Liver (tissue), 9 donors: Measurements from ENCODE around the gene PELI3. TPM values are rescaled to one million over a fixed set of nuclear protein-coding genes. Genes with fewer than 3 reads are reported as not detected.

ENCODE experiments used
- DNase-seq: peaks from one replicate; pipeline ENCODE4 v3.0.0-alpha.2; 2017; ENCODE audit warnings: low spot score
- H3K27ac ChIP-seq, 2 donors: one replicate each; pipeline ENCODE4 v1.7.0; 2013; ENCODE audit warnings: inconsistent platforms in 2 of 2, low read length in 2 of 2, control low read depth in 1 of 2, low read depth in 1 of 2, mild to moderate bottlenecking in 1 of 2
- H3K27me3 ChIP-seq, 4 donors: one replicate each; pipeline versions ENCODE4 v1.6.1 to v1.7.0; 2013; ENCODE audit warnings: low read length in 3 of 4, inconsistent platforms in 1 of 4, mild to moderate bottlenecking in 1 of 4, moderate library complexity in 1 of 4; ENCODE audit not compliant: control insufficient read depth in 4 of 4, insufficient read depth in 4 of 4
- H3K36me3 ChIP-seq, 4 donors: one replicate each; pipeline versions ENCODE4 v1.6.1 to v1.7.0; 2013; ENCODE audit warnings: low read length in 3 of 4, mild to moderate bottlenecking in 3 of 4, low read depth in 1 of 4, moderate library complexity in 1 of 4; ENCODE audit not compliant: control insufficient read depth in 4 of 4, insufficient read depth in 3 of 4
- H3K4me1 ChIP-seq, 4 donors: one replicate each; pipeline versions ENCODE4 v1.6.1 to v1.7.0; 2013; ENCODE audit warnings: low read length in 3 of 4, mild to moderate bottlenecking in 3 of 4, moderate library complexity in 1 of 4; ENCODE audit not compliant: control insufficient read depth in 4 of 4, insufficient read depth in 4 of 4
- H3K4me3 ChIP-seq, 3 donors: one replicate each; pipeline versions ENCODE4 v1.6.1 to v1.7.0; 2013; ENCODE audit warnings: low read length in 3 of 3, control low read depth in 1 of 3, low read depth in 1 of 3, mild to moderate bottlenecking in 1 of 3
- H3K9ac ChIP-seq, 2 donors: one replicate each; pipeline ENCODE4 v1.7.0; 2013; ENCODE audit warnings: low read length in 2 of 2, mild to moderate bottlenecking in 2 of 2, moderate library complexity in 2 of 2, control low read depth in 1 of 2, low read depth in 1 of 2
- H3K9me3 ChIP-seq, 4 donors: one replicate each; pipeline versions ENCODE4 v1.6.1 to v1.7.0; 2013; ENCODE audit warnings: low read length in 3 of 4; ENCODE audit not compliant: control insufficient read depth in 4 of 4
- FOXA1 ChIP-seq: IDR thresholded peaks from 2 replicates; pipeline ENCODE4 v1.6.1; 2016; ENCODE audit warnings: antibody characterized with exemption
- FOXA2 ChIP-seq: IDR thresholded peaks from 2 replicates; pipeline ENCODE4 v1.6.1; 2016; ENCODE audit warnings: antibody characterized with exemption
- GABPA ChIP-seq, 2 donors: IDR thresholded peaks in 1 of 2; conservative IDR thresholded peaks in 1 of 2; 2 replicates each; pipeline ENCODE4 v1.6.1; 2016; ENCODE audit warnings: antibody characterized with exemption in 2 of 2, mild to moderate bottlenecking in 1 of 2, moderate library complexity in 1 of 2
- HNF4A ChIP-seq, 2 donors: conservative IDR thresholded peaks; 2 replicates each; pipeline ENCODE4 v1.6.1; 2016; ENCODE audit warnings: antibody characterized with exemption in 2 of 2, mild to moderate bottlenecking in 2 of 2
- HNF4G ChIP-seq: IDR thresholded peaks from 2 replicates; pipeline ENCODE4 v1.6.1; 2016; ENCODE audit warnings: antibody characterized with exemption
- JUND ChIP-seq, 2 donors: IDR thresholded peaks; 2 replicates each; pipeline ENCODE4 v1.6.1; 2016; ENCODE audit warnings: antibody characterized with exemption in 2 of 2
- NR2F2 ChIP-seq: IDR thresholded peaks from 2 replicates; pipeline ENCODE4 v1.6.1; 2016; ENCODE audit warnings: antibody characterized with exemption
- RAD21 ChIP-seq, 2 donors: IDR thresholded peaks; 2 replicates each; pipeline ENCODE4 v1.6.1; 2016; ENCODE audit warnings: antibody characterized with exemption in 2 of 2, mild to moderate bottlenecking in 2 of 2
- RXRA ChIP-seq, 2 donors: IDR thresholded peaks; 2 replicates each; pipeline ENCODE4 v1.6.1; 2017 to 2018; ENCODE audit warnings: antibody characterized with exemption in 2 of 2, mild to moderate bottlenecking in 1 of 2
- SP1 ChIP-seq: IDR thresholded peaks from 2 replicates; pipeline ENCODE4 v1.6.1; 2018; ENCODE audit warnings: antibody characterized with exemption, mild to moderate bottlenecking
- TAF1 ChIP-seq: conservative IDR thresholded peaks from 2 replicates; pipeline ENCODE4 v1.6.1; 2016; ENCODE audit warnings: antibody characterized with exemption, mild to moderate bottlenecking
- YY1 ChIP-seq: IDR thresholded peaks from 2 replicates; pipeline ENCODE4 v1.6.1; 2016; ENCODE audit warnings: antibody characterized with exemption, mild to moderate bottlenecking
- WGBS: extraction: QIAGEN DNeasy Blood & Tissue Kit; methylation state at CpG from one replicate; pipeline ENCODE4 v1.1.7; 2013; 5-methylcytosine and 5-hydroxymethylcytosine counted together
- polyA plus RNA-seq, 2 donors: library from polyadenylated mRNA; stranded (reverse) in 1 of 2; unstranded in 1 of 2; fragments of 200-250 nt in 1 of 2; fragments of >200 nt in 1 of 2; fragmentation: Nextera tagmentation in 1 of 2; extraction: Ambion mirVana in 1 of 2; gene quantifications; one replicate each; pipeline versions ENCODE4 v1.2.1 to v1.2.3, GENCODE V29; 2013 to 2015
- total RNA-seq, 2 donors: library from RNA; depleted of rRNA; stranded (reverse); fragments of >200 nt; gene quantifications; one replicate each; pipeline ENCODE4 v1.2.3, GENCODE V29; 2014
- TF ChIP-seq, protein P1 (sequence below): IDR thresholded peaks from 2 replicates; pipeline ENCODE4 v1.6.1; 2016; ENCODE audit warnings: antibody characterized with exemption, mild to moderate bottlenecking
- TF ChIP-seq, protein P2 (sequence below): IDR thresholded peaks from 2 replicates; pipeline ENCODE4 v1.6.1; 2016; ENCODE audit warnings: antibody characterized with exemption
- TF ChIP-seq, protein P3 (sequence below): IDR thresholded peaks from 2 replicates; pipeline ENCODE4 v1.6.1; 2016; ENCODE audit warnings: antibody characterized with exemption
- TF ChIP-seq, protein P4 (sequence below): IDR thresholded peaks from 2 replicates; pipeline ENCODE4 v1.6.1; 2016; ENCODE audit warnings: antibody characterized with exemption
- donor health status: healthy.
- donor health status: healthy.
- donor health status: healthy.
- donor health status: healthy.
- donor health status: healthy.

The PELI3 gene
- total and polyA plus RNA-seq, 4 donors = 1.7 to 5.4 (median 2.1) TPM

DNA sequence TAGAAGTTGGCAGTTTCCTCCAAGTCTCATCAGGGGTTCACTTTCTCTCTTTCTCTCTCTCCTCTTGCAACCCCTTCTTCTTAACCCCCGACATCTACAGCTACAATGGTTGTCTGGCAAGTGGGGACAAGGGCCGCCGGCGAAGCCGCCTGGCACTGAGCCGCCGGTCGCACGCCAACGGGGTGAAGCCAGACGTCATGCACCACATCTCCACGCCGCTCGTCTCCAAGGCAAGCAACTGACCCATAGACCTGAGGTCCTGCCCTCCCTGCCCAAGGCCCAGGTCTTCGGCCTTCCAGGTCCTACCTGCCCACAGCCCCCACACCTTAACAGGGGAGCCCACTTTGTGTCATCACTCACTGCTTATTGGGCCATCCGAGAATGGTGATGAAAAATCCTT, 4.4 kb downstream of the PELI3 start:
- H3K9ac ChIP-seq = no peak overlapping the region
- H3K4me1 ChIP-seq = peaks cover 4 to 14% (median 9%) of the 10 kb centered on the region in 4 donors
- H3K9me3 ChIP-seq = no peaks in the 10 kb centered on the region
- TF ChIP-seq SP1 = no peak
- TF ChIP-seq, protein P1, sequence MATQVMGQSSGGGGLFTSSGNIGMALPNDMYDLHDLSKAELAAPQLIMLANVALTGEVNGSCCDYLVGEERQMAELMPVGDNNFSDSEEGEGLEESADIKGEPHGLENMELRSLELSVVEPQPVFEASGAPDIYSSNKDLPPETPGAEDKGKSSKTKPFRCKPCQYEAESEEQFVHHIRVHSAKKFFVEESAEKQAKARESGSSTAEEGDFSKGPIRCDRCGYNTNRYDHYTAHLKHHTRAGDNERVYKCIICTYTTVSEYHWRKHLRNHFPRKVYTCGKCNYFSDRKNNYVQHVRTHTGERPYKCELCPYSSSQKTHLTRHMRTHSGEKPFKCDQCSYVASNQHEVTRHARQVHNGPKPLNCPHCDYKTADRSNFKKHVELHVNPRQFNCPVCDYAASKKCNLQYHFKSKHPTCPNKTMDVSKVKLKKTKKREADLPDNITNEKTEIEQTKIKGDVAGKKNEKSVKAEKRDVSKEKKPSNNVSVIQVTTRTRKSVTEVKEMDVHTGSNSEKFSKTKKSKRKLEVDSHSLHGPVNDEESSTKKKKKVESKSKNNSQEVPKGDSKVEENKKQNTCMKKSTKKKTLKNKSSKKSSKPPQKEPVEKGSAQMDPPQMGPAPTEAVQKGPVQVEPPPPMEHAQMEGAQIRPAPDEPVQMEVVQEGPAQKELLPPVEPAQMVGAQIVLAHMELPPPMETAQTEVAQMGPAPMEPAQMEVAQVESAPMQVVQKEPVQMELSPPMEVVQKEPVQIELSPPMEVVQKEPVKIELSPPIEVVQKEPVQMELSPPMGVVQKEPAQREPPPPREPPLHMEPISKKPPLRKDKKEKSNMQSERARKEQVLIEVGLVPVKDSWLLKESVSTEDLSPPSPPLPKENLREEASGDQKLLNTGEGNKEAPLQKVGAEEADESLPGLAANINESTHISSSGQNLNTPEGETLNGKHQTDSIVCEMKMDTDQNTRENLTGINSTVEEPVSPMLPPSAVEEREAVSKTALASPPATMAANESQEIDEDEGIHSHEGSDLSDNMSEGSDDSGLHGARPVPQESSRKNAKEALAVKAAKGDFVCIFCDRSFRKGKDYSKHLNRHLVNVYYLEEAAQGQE = no peak
- no peak for TF ChIP-seq GABPA (IDR thresholded peaks at IDR 0.05 in 1 of 2, conservative IDR thresholded peaks at IDR 0.05 in 1 of 2)
- no peak for TF ChIP-seq TAF1
- TF ChIP-seq JUND (IDR thresholded peaks at IDR 0.05) = no peak
- TF ChIP-seq, protein P2, sequence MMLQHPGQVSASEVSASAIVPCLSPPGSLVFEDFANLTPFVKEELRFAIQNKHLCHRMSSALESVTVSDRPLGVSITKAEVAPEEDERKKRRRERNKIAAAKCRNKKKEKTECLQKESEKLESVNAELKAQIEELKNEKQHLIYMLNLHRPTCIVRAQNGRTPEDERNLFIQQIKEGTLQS = no peak
- TF ChIP-seq, protein P3, sequence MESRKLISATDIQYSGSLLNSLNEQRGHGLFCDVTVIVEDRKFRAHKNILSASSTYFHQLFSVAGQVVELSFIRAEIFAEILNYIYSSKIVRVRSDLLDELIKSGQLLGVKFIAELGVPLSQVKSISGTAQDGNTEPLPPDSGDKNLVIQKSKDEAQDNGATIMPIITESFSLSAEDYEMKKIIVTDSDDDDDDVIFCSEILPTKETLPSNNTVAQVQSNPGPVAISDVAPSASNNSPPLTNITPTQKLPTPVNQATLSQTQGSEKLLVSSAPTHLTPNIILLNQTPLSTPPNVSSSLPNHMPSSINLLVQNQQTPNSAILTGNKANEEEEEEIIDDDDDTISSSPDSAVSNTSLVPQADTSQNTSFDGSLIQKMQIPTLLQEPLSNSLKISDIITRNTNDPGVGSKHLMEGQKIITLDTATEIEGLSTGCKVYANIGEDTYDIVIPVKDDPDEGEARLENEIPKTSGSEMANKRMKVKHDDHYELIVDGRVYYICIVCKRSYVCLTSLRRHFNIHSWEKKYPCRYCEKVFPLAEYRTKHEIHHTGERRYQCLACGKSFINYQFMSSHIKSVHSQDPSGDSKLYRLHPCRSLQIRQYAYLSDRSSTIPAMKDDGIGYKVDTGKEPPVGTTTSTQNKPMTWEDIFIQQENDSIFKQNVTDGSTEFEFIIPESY = no peak
- no peak for TF ChIP-seq RXRA (IDR thresholded peaks at IDR 0.05)
- no peak for TF ChIP-seq RAD21 (IDR thresholded peaks at IDR 0.05)
- no peak for TF ChIP-seq HNF4A (conservative IDR thresholded peaks at IDR 0.05)
- TF ChIP-seq FOXA2 = no peak
- no peak for TF ChIP-seq HNF4G
- TF ChIP-seq FOXA1 = no peak
- no peak for TF ChIP-seq NR2F2
- TF ChIP-seq, protein P4, sequence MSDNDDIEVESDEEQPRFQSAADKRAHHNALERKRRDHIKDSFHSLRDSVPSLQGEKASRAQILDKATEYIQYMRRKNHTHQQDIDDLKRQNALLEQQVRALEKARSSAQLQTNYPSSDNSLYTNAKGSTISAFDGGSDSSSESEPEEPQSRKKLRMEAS = no peak
- no peak for TF ChIP-seq YY1
- DNase-seq = no peak
- no peaks in the 10 kb centered on the region for H3K27me3 ChIP-seq
- no peak overlapping the region for H3K4me3 ChIP-seq
- H3K27ac ChIP-seq = no peak overlapping the region
- peaks cover 0 to 8% (median 0%) of the 10 kb centered on the region in 4 donors for H3K36me3 ChIP-seq
- WGBS = 96% methylated on average over 16 of the region's 16 CpGs

DNA sequence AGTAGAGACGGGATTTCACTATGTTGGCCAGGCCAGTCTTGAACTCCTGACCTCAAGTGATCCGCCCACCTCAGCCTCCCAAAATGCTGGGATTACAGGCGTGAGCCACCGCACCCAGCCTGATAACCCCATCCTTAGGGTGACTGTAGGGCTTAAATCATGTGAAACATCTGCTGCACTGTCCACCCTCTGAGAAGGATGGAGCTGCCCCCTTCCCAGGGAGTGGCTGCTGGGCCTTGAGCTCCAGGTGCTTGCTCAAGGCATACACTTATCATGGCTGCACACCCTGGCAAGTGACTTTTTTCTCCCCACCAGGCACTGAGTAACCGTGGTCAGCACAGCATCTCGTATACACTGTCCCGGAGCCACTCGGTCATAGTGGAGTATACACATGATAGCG, 5.3 kb downstream of the PELI3 start:
- Histone ChIP-seq H3K4me1 (peaks cover 2 to 10% (median 8%) of the 10 kb centered on the region in 4 donors), H3K4me3 (no peak overlapping the region), H3K36me3 (peaks cover 0 to 8% (median 0%) of the 10 kb centered on the region in 4 donors), H3K9ac (no peak overlapping the region), H3K9me3 (no peaks in the 10 kb centered on the region), H3K27me3 (no peaks in the 10 kb centered on the region), H3K27ac (no peak overlapping the region)
- no peak for TF ChIP-seq YY1
- TF ChIP-seq JUND (IDR thresholded peaks at IDR 0.05) = no peak
- TF ChIP-seq, protein P4 = no peak
- TF ChIP-seq HNF4G = no peak
- TF ChIP-seq FOXA2 = no peak
- no peak for TF ChIP-seq SP1
- TF ChIP-seq FOXA1 = no peak
- TF ChIP-seq, protein P3 = no peak
- WGBS = 96% methylated on average over 9 of the region's 9 CpGs
- DNase-seq = no peak
